Measurements from ENCODE around the gene CREB3L1.

CREB3L1 gene

GRCh38 chr11:46359953-46360352 is 82.5 kb downstream of the CREB3L1 start:
- Histone ChIP-seq H4K20me1 (ENCODE audit: insufficient read depth, low read length, poor library complexity, severe bottlenecking) (peaks cover 50% of the 10 kb centered on the region), H3K79me2 (ENCODE audit: insufficient read depth, low read length) (peaks cover 97% of the 10 kb centered on the region), H3F3A (ENCODE audit: low read depth) (no peaks in the 10 kb centered on the region; the same call in 1 of the 2 replicates), H3K9ac (ENCODE audit: low read depth, low read length, poor library complexity, severe bottlenecking) (no peak overlapping the region), H3K36me3 (ENCODE audit: insufficient read depth, low read length) (peaks cover 20% of the 10 kb centered on the region; the same call in 1 of the 2 replicates), H2AFZ (ENCODE audit: low read length) (no peak overlapping the region), H3K9me3 (ENCODE audit: insufficient read depth, low read depth, low read length) (no peaks in the 10 kb centered on the region), H3K4me2 (ENCODE audit: low read depth, low read length, poor library complexity, severe bottlenecking) (no peak overlapping the region), H3K9me2 (replicated peaks; ENCODE audit: low read depth, low read length) (no peaks in the 10 kb centered on the region), H3K4me1 (ENCODE audit: insufficient read depth, low read length, poor library complexity, severe bottlenecking) (peaks cover 49% of the 10 kb centered on the region), H3K27me3 (ENCODE audit: insufficient read depth, low read length, poor library complexity, severe bottlenecking) (no peaks in the 10 kb centered on the region), H3K4me3 (ENCODE audit: low read length, poor library complexity, severe bottlenecking) (no peak overlapping the region)
- TF ChIP-seq EZH2phosphoT487 (IDR thresholded peaks at IDR 0.05; ENCODE audit: borderline replicate concordance): no peak
- no peak for TF ChIP-seq CTCF (conservative IDR thresholded peaks at IDR 0.05; ENCODE audit: low read length)

GRCh38 chr11:46360878-46361277 is 83.4 kb downstream of the CREB3L1 start:
- peak overlapping the region; percentile 96 for H3K4me2 ChIP-seq (ENCODE audit: low read depth, low read length, poor library complexity, severe bottlenecking)
- H3K36me3 ChIP-seq (ENCODE audit: insufficient read depth, low read length): peaks cover 20% of the 10 kb centered on the region; the same call in 1 of the 2 replicates
- H3K79me2 ChIP-seq (ENCODE audit: insufficient read depth, low read length): peaks cover 97% of the 10 kb centered on the region
- H2AFZ ChIP-seq (ENCODE audit: low read length): no peak overlapping the region
- H3K4me1 ChIP-seq (ENCODE audit: insufficient read depth, low read length, poor library complexity, severe bottlenecking): peaks cover 49% of the 10 kb centered on the region
- no peaks in the 10 kb centered on the region for H3K9me2 ChIP-seq (replicated peaks; ENCODE audit: low read depth, low read length)
- TF ChIP-seq CTCF (conservative IDR thresholded peaks at IDR 0.05; ENCODE audit: low read length) (no peak), EZH2phosphoT487 (IDR thresholded peaks at IDR 0.05; ENCODE audit: borderline replicate concordance) (no peak)
- H4K20me1 ChIP-seq (ENCODE audit: insufficient read depth, low read length, poor library complexity, severe bottlenecking): peaks cover 57% of the 10 kb centered on the region
- no peaks in the 10 kb centered on the region for H3K27me3 ChIP-seq (ENCODE audit: insufficient read depth, low read length, poor library complexity, severe bottlenecking)
- H3K4me3 ChIP-seq (ENCODE audit: low read length, poor library complexity, severe bottlenecking): peak overlapping the region; percentile 74
- peak overlapping the region; percentile 97 for H3K9ac ChIP-seq (ENCODE audit: low read depth, low read length, poor library complexity, severe bottlenecking)
- no peaks in the 10 kb centered on the region for H3K9me3 ChIP-seq (ENCODE audit: insufficient read depth, low read depth, low read length)
- no peaks in the 10 kb centered on the region; the same call in 1 of the 2 replicates for H3F3A ChIP-seq (ENCODE audit: low read depth)

- Histone ChIP-seq H3F3A (ENCODE audit: low read depth) (no peaks in the 10 kb centered on the region; the same call in 1 of the 2 replicates), H3K9ac (ENCODE audit: low read depth, low read length, poor library complexity, severe bottlenecking) (peak overlapping the region; percentile 97), H3K36me3 (ENCODE audit: insufficient read depth, low read length) (peaks cover 16% of the 10 kb centered on the region; the same call in 1 of the 2 replicates), H3K4me1 (ENCODE audit: insufficient read depth, low read length, poor library complexity, severe bottlenecking) (peaks cover 45% of the 10 kb centered on the region), H2AFZ (ENCODE audit: low read length) (no peak overlapping the region), H3K9me3 (ENCODE audit: insufficient read depth, low read depth, low read length) (no peaks in the 10 kb centered on the region), H3K27me3 (ENCODE audit: insufficient read depth, low read length, poor library complexity, severe bottlenecking) (no peaks in the 10 kb centered on the region), H3K4me3 (ENCODE audit: low read length, poor library complexity, severe bottlenecking) (peak overlapping the region; percentile 74), H3K79me2 (ENCODE audit: insufficient read depth, low read length) (peaks cover 97% of the 10 kb centered on the region), H4K20me1 (ENCODE audit: insufficient read depth, low read length, poor library complexity, severe bottlenecking) (peaks cover 58% of the 10 kb centered on the region), H3K9me2 (replicated peaks; ENCODE audit: low read depth, low read length) (no peaks in the 10 kb centered on the region), H3K4me2 (ENCODE audit: low read depth, low read length, poor library complexity, severe bottlenecking) (peak overlapping the region; percentile 96)
- TF ChIP-seq CTCF (conservative IDR thresholded peaks at IDR 0.05; ENCODE audit: low read length): no peak
- TF ChIP-seq EZH2phosphoT487 (IDR thresholded peaks at IDR 0.05; ENCODE audit: borderline replicate concordance): no peak
Observed at GRCh38 chr11:46361283-46362155, 84.1 kb downstream of the CREB3L1 start.

All from Loucy (cell line).